IMR-90 (cell line): Measurements from ENCODE around the gene TRAF1. TPM values are rescaled to one million over a fixed set of nuclear protein-coding genes. Genes with fewer than 3 reads are reported as not detected.

Source experiments
- ATAC-seq: fragments of 200-7000 bp; cut with Tn5 transposase; 2 replicates; pipeline ENCODE4 v1.9.1; 2020; ENCODE audit warnings: low read depth, mild to moderate bottlenecking, moderate library complexity
- BruUV-seq: library from RNA; stranded (reverse); fragments of 400-500 nt; replicated peaks from 2 replicates; lab custom pipeline; 2021; lab: Mats Ljungman, UMichigan
- CTCF ChIA-PET: fragments of 300-600 bp; formaldehyde crosslinking; extraction: SDS; loops from one replicate; lab custom pipeline; 2021; ENCODE audit warnings: antibody characterized with exemption; lab: Yijun Ruan, JAX
- POLR2A ChIA-PET: fragments of 300-600 bp; sonication (Branson Sonifier 250); formaldehyde crosslinking; loops from one replicate; lab custom pipeline; 2022; ENCODE audit warnings: antibody characterized with exemption; ENCODE audit not compliant: unreplicated experiment; lab: Charles Lee
- DNase-seq: peaks from one replicate; pipeline ENCODE4 v3.0.0; 2013
- H2AFZ ChIP-seq: replicated peaks from 2 replicates; pipeline ENCODE3; 2013; ENCODE audit warnings: low read length, mild to moderate bottlenecking; ENCODE audit not compliant: poor library complexity
- H2AK5ac ChIP-seq: 2 replicates; pipeline ENCODE4 v1.6.1; 2013; ENCODE audit warnings: low read depth, low read length, inconsistent platforms
- H2AK9ac ChIP-seq: replicated peaks from 2 replicates; pipeline ENCODE3; 2013; ENCODE audit warnings: mild to moderate bottlenecking, low read depth, low read length, moderate library complexity; ENCODE audit not compliant: poor library complexity
- H2BK120ac ChIP-seq: 2 replicates; pipeline ENCODE4 v1.6.1; 2013; ENCODE audit warnings: low read depth, low read length, inconsistent platforms
- H2BK15ac ChIP-seq: 3 replicates; pipeline ENCODE4 v1.6.1; 2013; ENCODE audit warnings: low read depth, low read length, inconsistent platforms
- H2BK20ac ChIP-seq: 2 replicates; pipeline ENCODE4 v1.6.1; 2013; ENCODE audit warnings: low read depth, mild to moderate bottlenecking, inconsistent platforms, low read length, moderate library complexity
- H2BK5ac ChIP-seq: 2 replicates; pipeline ENCODE4 v1.6.1; 2013; ENCODE audit warnings: mild to moderate bottlenecking, low read depth, low read length, inconsistent platforms; ENCODE audit not compliant: poor library complexity, severe bottlenecking
- H3K14ac ChIP-seq: replicated peaks from 2 replicates; pipeline ENCODE4 v1.6.1; 2013; ENCODE audit warnings: low read depth, low read length, inconsistent platforms
- H3K18ac ChIP-seq: 2 replicates; pipeline ENCODE4 v1.6.1; 2013; ENCODE audit warnings: low read depth, low read length, control low read depth
- H3K23ac ChIP-seq: 2 replicates; pipeline ENCODE4 v1.6.1; 2013; ENCODE audit warnings: low read depth, low read length, inconsistent platforms
- H3K27ac ChIP-seq: 2 replicates; pipeline ENCODE4 v1.5.1; 2013; ENCODE audit warnings: mild to moderate bottlenecking, control low read depth, low read length; ENCODE audit not compliant: insufficient read depth
- H3K27me3 ChIP-seq: 2 replicates; pipeline ENCODE4 v1.6.1; 2013; ENCODE audit warnings: low read length; ENCODE audit not compliant: control insufficient read depth, insufficient read depth
- H3K36me3 ChIP-seq: 2 replicates; pipeline ENCODE4 v1.6.1; 2013; ENCODE audit warnings: low read length, mixed read lengths; ENCODE audit not compliant: control insufficient read depth, insufficient read depth
- H3K4ac ChIP-seq: 2 replicates; pipeline ENCODE4 v1.6.1; 2013; ENCODE audit warnings: low read depth, low read length, inconsistent platforms
- H3K4me1 ChIP-seq: 2 replicates; pipeline ENCODE4 v1.6.1; 2013; ENCODE audit warnings: low read length, mixed read lengths; ENCODE audit not compliant: control insufficient read depth, insufficient read depth
- H3K4me2 ChIP-seq: 2 replicates; pipeline ENCODE4 v1.6.1; 2013; ENCODE audit warnings: low read depth, mild to moderate bottlenecking, control low read depth, low read length, moderate library complexity
- H3K4me3 ChIP-seq: 2 replicates; pipeline ENCODE4 v1.5.1; 2013; ENCODE audit warnings: low read depth, mild to moderate bottlenecking, control low read depth, low read length, moderate library complexity; ENCODE audit not compliant: insufficient read depth
- H3K56ac ChIP-seq: 2 replicates; pipeline ENCODE4 v1.6.1; 2013; ENCODE audit warnings: low read length, inconsistent platforms; ENCODE audit not compliant: insufficient read depth; ENCODE audit errors: extremely low read depth
- H3K79me1 ChIP-seq, 2 experiments: 2 replicates each; pipeline ENCODE4 v1.6.1; 2013; ENCODE audit warnings: low read length in 2 of 2, inconsistent platforms in 1 of 2, low read depth in 1 of 2
- H3K9ac ChIP-seq: 2 replicates; pipeline ENCODE4 v1.6.1; 2013; ENCODE audit warnings: low read depth, low read length, control low read depth
- H3K9me1 ChIP-seq: 2 replicates; pipeline ENCODE4 v1.6.1; 2013; ENCODE audit warnings: low read length, inconsistent platforms; ENCODE audit not compliant: insufficient read depth
- H3K9me3 ChIP-seq: 2 replicates; pipeline ENCODE4 v1.6.1; 2013; ENCODE audit warnings: low read length; ENCODE audit not compliant: control insufficient read depth, insufficient read depth
- H4K20me1 ChIP-seq: 2 replicates; pipeline ENCODE4 v1.6.1; 2013; ENCODE audit warnings: low read length, inconsistent platforms; ENCODE audit not compliant: insufficient read depth
- H4K5ac ChIP-seq: 2 replicates; pipeline ENCODE4 v1.6.1; 2013; ENCODE audit warnings: mild to moderate bottlenecking, low read depth, low read length, control low read depth
- H4K8ac ChIP-seq, 2 experiments: 2 replicates each; pipeline ENCODE4 v1.6.1; 2013; ENCODE audit warnings: low read depth in 2 of 2, low read length in 2 of 2, control low read depth in 1 of 2, inconsistent platforms in 1 of 2
- H4K91ac ChIP-seq: 2 replicates; pipeline ENCODE4 v1.6.1; 2013; ENCODE audit warnings: low read depth, low read length, inconsistent platforms; ENCODE audit not compliant: insufficient read depth
- BHLHE40 ChIP-seq: fragments of 150-350 bp; IDR thresholded peaks from 2 replicates; pipeline ENCODE4 v1.6.1; 2016; ENCODE audit warnings: mild to moderate bottlenecking, low read depth, low read length
- CEBPB ChIP-seq: IDR thresholded peaks from 2 replicates; pipeline ENCODE4 v1.6.1; 2012; ENCODE audit warnings: low read depth, low read length, improper control_type of control experiment
- CHD1 ChIP-seq: IDR thresholded peaks from 2 replicates; pipeline ENCODE4 v1.6.1; 2012; ENCODE audit warnings: low read depth, low read length, improper control_type of control experiment
- ELK1 ChIP-seq: fragments of 150-350 bp; IDR thresholded peaks from 2 replicates; pipeline ENCODE4 v1.6.1; 2016; ENCODE audit warnings: low read depth, mild to moderate bottlenecking, low read length, moderate library complexity, borderline replicate concordance
- FOS ChIP-seq: fragments of 150-350 bp; IDR thresholded peaks from 2 replicates; pipeline ENCODE4 v1.6.1; 2016; ENCODE audit warnings: low read depth, low read length
- MAFK ChIP-seq: IDR thresholded peaks from 2 replicates; pipeline ENCODE4 v1.6.1; 2012; ENCODE audit warnings: low read depth, low read length, improper control_type of control experiment
- MAZ ChIP-seq: IDR thresholded peaks from 2 replicates; pipeline ENCODE4 v1.6.1; 2012; ENCODE audit warnings: low read depth, mild to moderate bottlenecking, low read length, improper control_type of control experiment, moderate library complexity, borderline replicate concordance
- MXI1 ChIP-seq: IDR thresholded peaks from 2 replicates; pipeline ENCODE4 v1.6.1; 2012; ENCODE audit warnings: low read depth, mild to moderate bottlenecking, low read length, moderate library complexity, borderline replicate concordance
- NFE2L2 ChIP-seq: fragments of 150-350 bp; IDR thresholded peaks from 2 replicates; pipeline ENCODE4 v1.6.1; 2016; ENCODE audit warnings: low read depth, mild to moderate bottlenecking, low read length
- POLR2A ChIP-seq: IDR thresholded peaks from 2 replicates; pipeline ENCODE4 v1.6.1; 2012; ENCODE audit warnings: mild to moderate bottlenecking, low read depth, low read length
- RAD21 ChIP-seq: IDR thresholded peaks from 2 replicates; pipeline ENCODE4 v1.6.1; 2012; ENCODE audit warnings: low read length, improper control_type of control experiment
- RCOR1 ChIP-seq: IDR thresholded peaks from 2 replicates; pipeline ENCODE4 v1.6.1; 2012; ENCODE audit warnings: mild to moderate bottlenecking, low read length, improper control_type of control experiment; ENCODE audit not compliant: insufficient replicate concordance
- RFX5 ChIP-seq: IDR thresholded peaks from 2 replicates; pipeline ENCODE4 v1.8.0; 2012; ENCODE audit warnings: low read depth, mild to moderate bottlenecking, low read length, moderate library complexity
- SMC3 ChIP-seq: fragments of 150-350 bp; IDR thresholded peaks from 2 replicates; pipeline ENCODE4 v1.6.1; 2016; ENCODE audit warnings: low read depth, mild to moderate bottlenecking, antibody characterized with exemption, low read length, moderate library complexity
- WGBS, 2 experiments: methylation state at CpG; one replicate each; pipeline versions ENCODE4 v1.1.5 to v1.1.7; 2013; ENCODE audit warnings: missing lambda C conversion rate in 2 of 2; ENCODE audit not compliant: insufficient read length in 1 of 2; ENCODE audit errors: extremely low coverage in 2 of 2; 5-methylcytosine and 5-hydroxymethylcytosine counted together
- dilution Hi-C: fragments of 300-500 bp; cut with HindIII; formaldehyde crosslinking; loops from one replicate; pipeline ENCODE4 v1.14.3; 2018; ENCODE audit warnings: low sequenced_read_pairs; ENCODE audit not compliant: unreplicated experiment
- in situ Hi-C: fragments of 300-500 bp; cut with MboI; formaldehyde crosslinking; loops from 3 replicates; pipeline ENCODE4 v1.14.3; 2019; ENCODE audit warnings: low sequenced_read_pairs, inconsistent platforms, mixed read lengths
- intact Hi-C: fragments of 100-400 bp; cut with micrococcal nuclease; formaldehyde crosslinking; loops from 2 replicates; pipeline ENCODE4 v1.10.0; 2022
- polyA plus RNA-seq, 3 experiments: library from polyadenylated mRNA; depleted of rRNA; stranded (reverse); fragments of >200 nt; gene quantifications; 2 replicates each; pipeline ENCODE4 v1.2.3, GENCODE V29; 2012; ENCODE audit warnings: low replicate concordance in 1 of 3
- total RNA-seq: library from RNA; depleted of rRNA; stranded (reverse); fragments of >200 nt; gene quantifications from 2 replicates; pipeline ENCODE4 v1.2.3, GENCODE V29; 2012
- TF ChIP-seq, protein P1 (sequence below): conservative IDR thresholded peaks from 2 replicates; pipeline ENCODE4 v1.5.1; 2012; ENCODE audit warnings: mild to moderate bottlenecking, low read depth, low read length, improper control_type of control experiment
- TF ChIP-seq, protein P2 (sequence below): fragments of 150-350 bp; IDR thresholded peaks from 2 replicates; pipeline ENCODE4 v1.6.1; 2017; ENCODE audit warnings: mild to moderate bottlenecking, antibody characterized with exemption, low read length, low read depth

Gene TRAF1
- total and polyA plus RNA-seq, 2 of the 4 experiments (the other 2 are of a cell fraction): 3.9 to 4.1 TPM

DNA sequence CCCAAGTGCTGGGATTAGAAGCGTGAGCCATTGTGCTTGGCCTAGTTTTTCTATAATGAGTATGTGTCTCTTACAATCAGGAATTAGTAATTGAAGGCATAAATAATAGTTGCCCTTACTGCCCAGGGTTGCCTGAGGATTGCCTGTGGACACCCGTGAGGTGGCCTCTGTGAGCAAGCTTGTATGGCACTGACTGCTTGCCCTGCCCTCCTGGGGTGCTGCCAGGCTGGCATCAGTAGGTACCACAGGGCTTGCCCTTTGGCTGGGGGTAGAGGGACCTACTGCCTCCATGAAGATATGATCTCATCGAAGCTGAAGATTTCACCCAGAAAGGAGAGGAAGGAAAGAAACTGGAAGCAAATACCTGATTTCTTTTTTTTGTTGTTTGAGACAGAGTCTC is 25.8 kb downstream of the TRAF1 start:
- intact Hi-C loops (no loop called here), dilution Hi-C loops (no loop called here), in situ Hi-C loops (no loop called here)
- no peak for ATAC-seq
- no peak overlapping the region for H3K18ac ChIP-seq
- H3K27me3 ChIP-seq: no peaks in the 10 kb centered on the region; the same call in 1 of the 2 replicates
- H2BK15ac ChIP-seq: no peak overlapping the region
- H3K4me3 ChIP-seq: no peak overlapping the region
- TF ChIP-seq NFE2L2: no peak
- TF ChIP-seq SMC3: no peak
- TF ChIP-seq RFX5: no peak
- TF ChIP-seq, protein P1, sequence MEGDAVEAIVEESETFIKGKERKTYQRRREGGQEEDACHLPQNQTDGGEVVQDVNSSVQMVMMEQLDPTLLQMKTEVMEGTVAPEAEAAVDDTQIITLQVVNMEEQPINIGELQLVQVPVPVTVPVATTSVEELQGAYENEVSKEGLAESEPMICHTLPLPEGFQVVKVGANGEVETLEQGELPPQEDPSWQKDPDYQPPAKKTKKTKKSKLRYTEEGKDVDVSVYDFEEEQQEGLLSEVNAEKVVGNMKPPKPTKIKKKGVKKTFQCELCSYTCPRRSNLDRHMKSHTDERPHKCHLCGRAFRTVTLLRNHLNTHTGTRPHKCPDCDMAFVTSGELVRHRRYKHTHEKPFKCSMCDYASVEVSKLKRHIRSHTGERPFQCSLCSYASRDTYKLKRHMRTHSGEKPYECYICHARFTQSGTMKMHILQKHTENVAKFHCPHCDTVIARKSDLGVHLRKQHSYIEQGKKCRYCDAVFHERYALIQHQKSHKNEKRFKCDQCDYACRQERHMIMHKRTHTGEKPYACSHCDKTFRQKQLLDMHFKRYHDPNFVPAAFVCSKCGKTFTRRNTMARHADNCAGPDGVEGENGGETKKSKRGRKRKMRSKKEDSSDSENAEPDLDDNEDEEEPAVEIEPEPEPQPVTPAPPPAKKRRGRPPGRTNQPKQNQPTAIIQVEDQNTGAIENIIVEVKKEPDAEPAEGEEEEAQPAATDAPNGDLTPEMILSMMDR: no peak
- TF ChIP-seq CHD1: no peak
- no peak for TF ChIP-seq MAZ
- TF ChIP-seq POLR2A: no peak
- TF ChIP-seq RCOR1: no peak
- TF ChIP-seq BHLHE40: no peak
- TF ChIP-seq MAFK: no peak
- TF ChIP-seq FOS: no peak
- no peak for TF ChIP-seq RAD21
- TF ChIP-seq, protein P2, sequence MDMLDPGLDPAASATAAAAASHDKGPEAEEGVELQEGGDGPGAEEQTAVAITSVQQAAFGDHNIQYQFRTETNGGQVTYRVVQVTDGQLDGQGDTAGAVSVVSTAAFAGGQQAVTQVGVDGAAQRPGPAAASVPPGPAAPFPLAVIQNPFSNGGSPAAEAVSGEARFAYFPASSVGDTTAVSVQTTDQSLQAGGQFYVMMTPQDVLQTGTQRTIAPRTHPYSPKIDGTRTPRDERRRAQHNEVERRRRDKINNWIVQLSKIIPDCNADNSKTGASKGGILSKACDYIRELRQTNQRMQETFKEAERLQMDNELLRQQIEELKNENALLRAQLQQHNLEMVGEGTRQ: no peak
- TF ChIP-seq CEBPB: no peak
- no peak for TF ChIP-seq ELK1
- TF ChIP-seq MXI1: no peak
- no peak overlapping the region for H3K4me2 ChIP-seq
- no peak overlapping the region for H3K23ac ChIP-seq
- no peak overlapping the region for H4K8ac ChIP-seq
- ChIA-PET POLR2A (no interaction called here), CTCF (interaction anchor here (0.6 kb wide), 1 partner anchor 424 kb away, joined by 5 read pairs; no protein-coding TSS in a partner anchor)
- no peaks in the 10 kb centered on the region for H3K4me1 ChIP-seq
- H3K79me1 ChIP-seq: no peaks in the 10 kb centered on the region
- no peak overlapping the region for H2BK120ac ChIP-seq
- no peak overlapping the region for H2AK9ac ChIP-seq
- no peak overlapping the region for H4K91ac ChIP-seq
- H2BK5ac ChIP-seq: no peak overlapping the region
- H3K14ac ChIP-seq: no peak overlapping the region
- no peak overlapping the region for H3K9ac ChIP-seq
- no peak overlapping the region for H3K56ac ChIP-seq
- H2AFZ ChIP-seq: no peak overlapping the region
- DNase-seq: no peak
- H3K9me1 ChIP-seq: no peaks in the 10 kb centered on the region
- no peaks in the 10 kb centered on the region for H4K20me1 ChIP-seq
- H3K27ac ChIP-seq: no peak overlapping the region
- no TSS peak for BruUV-seq
- 100% methylated on average over 1 of the region's 3 CpGs; no CpG with 5 or more reads in 1 of the 2 experiments for WGBS, 2 experiments
- H4K5ac ChIP-seq: no peak overlapping the region
- H2AK5ac ChIP-seq: no peak overlapping the region
- no peaks in the 10 kb centered on the region for H3K9me3 ChIP-seq
- H3K36me3 ChIP-seq: no peaks in the 10 kb centered on the region; the same call in 1 of the 2 replicates
- no peak overlapping the region for H3K4ac ChIP-seq
- no peak overlapping the region for H2BK20ac ChIP-seq
